ENCODE measurements around the gene TSR2. TPM values are rescaled to one million over a fixed set of nuclear protein-coding genes. Genes with fewer than 3 reads are reported as not detected.

Gene TSR2, protein sequence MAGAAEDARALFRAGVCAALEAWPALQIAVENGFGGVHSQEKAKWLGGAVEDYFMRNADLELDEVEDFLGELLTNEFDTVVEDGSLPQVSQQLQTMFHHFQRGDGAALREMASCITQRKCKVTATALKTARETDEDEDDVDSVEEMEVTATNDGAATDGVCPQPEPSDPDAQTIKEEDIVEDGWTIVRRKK
- 12.5 to 36.0 TPM (median 21.5 TPM) in 3 replicates for polyA plus RNA-seq
- 10.1 TPM for polyA plus RNA-seq (2011; ENCODE audit: low read depth)
- polyA plus RNA-seq (2011; cell fraction: cytosol; rRNA removed) = 19.5 and 25.3 TPM in 2 replicates
- polyA plus RNA-seq (2011; cell fraction: nucleus; rRNA removed) = 16.8 and 17.3 TPM in 2 replicates
- 20.5 and 45.7 TPM in 2 replicates for polyA plus RNA-seq (2012; ENCODE audit: low replicate concordance)
- 3.7 to 7.4 TPM (median 7.1 TPM) in 3 replicates for polyA minus RNA-seq
- 7.7 TPM for polyA minus RNA-seq (2011; cell fraction: cytosol; rRNA and poly(A)+ RNA removed)
- 1.6 and 1.8 TPM in 2 replicates for polyA minus RNA-seq (2011; cell fraction: nucleus; rRNA and poly(A)+ RNA removed)

GRCh38 chrX:54439960-54440871 lies at the start of gene TSR2:
Gene TSR2 (plus strand): TSS chrX:54440404. CDS start chrX:54440422, 18 bp downstream.
- no peak for TF ChIP-seq EZH2 (IDR thresholded peaks at IDR 0.05; ENCODE audit: low read length)
- TF ChIP-seq, protein P1, sequence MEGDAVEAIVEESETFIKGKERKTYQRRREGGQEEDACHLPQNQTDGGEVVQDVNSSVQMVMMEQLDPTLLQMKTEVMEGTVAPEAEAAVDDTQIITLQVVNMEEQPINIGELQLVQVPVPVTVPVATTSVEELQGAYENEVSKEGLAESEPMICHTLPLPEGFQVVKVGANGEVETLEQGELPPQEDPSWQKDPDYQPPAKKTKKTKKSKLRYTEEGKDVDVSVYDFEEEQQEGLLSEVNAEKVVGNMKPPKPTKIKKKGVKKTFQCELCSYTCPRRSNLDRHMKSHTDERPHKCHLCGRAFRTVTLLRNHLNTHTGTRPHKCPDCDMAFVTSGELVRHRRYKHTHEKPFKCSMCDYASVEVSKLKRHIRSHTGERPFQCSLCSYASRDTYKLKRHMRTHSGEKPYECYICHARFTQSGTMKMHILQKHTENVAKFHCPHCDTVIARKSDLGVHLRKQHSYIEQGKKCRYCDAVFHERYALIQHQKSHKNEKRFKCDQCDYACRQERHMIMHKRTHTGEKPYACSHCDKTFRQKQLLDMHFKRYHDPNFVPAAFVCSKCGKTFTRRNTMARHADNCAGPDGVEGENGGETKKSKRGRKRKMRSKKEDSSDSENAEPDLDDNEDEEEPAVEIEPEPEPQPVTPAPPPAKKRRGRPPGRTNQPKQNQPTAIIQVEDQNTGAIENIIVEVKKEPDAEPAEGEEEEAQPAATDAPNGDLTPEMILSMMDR (optimal IDR thresholded peaks at IDR 0.05 in 1 of 3, IDR thresholded peaks at IDR 0.05 in 1 of 3, conservative IDR thresholded peaks at IDR 0.05 in 1 of 3; ENCODE audit: extremely low read depth in 1 of 3, insufficient read depth in 2 of 3, low read length in 3 of 3) = peak in 1 of 3 experiments; percentile 10
- no peaks in the 10 kb centered on the region for H3K36me3 ChIP-seq (ENCODE audit: control insufficient read depth in 2 of 2, extremely low read depth in 1 of 2, insufficient read depth in 2 of 2, low read length in 2 of 2)
- H4K20me1 ChIP-seq (ENCODE audit: control insufficient read depth, extremely low read depth, insufficient read depth, low read length) = no peaks in the 10 kb centered on the region
- peak; percentile 9 for DNase-seq (ENCODE audit: low read depth, low spot score)
- dilution Hi-C loops (cut with MboI; ENCODE audit: extremely low pct_ligation_motif_present, low sequenced_read_pairs) = no loop called here
- H3K79me2 ChIP-seq (ENCODE audit: control insufficient read depth, insufficient read depth, low read length) = peaks cover 25% of the 10 kb centered on the region
- H3K27ac ChIP-seq (ENCODE audit: control insufficient read depth, insufficient read depth, low read length) = peak within 1 kb of the TSS; percentile 44
- no peaks in the 10 kb centered on the region for H3K9me1 ChIP-seq (ENCODE audit: control insufficient read depth, extremely low read depth, insufficient read depth, low read length)
- FAIRE-seq = peak; percentile 20
- H3K4me3 ChIP-seq (ENCODE audit: control insufficient read depth in 2 of 3, extremely low read depth in 1 of 3, insufficient read depth in 2 of 3, low read depth in 1 of 3, low read length in 3 of 3) = peak within 1 kb of the TSS; percentile 66 to 78 (median 70)
- peak within 1 kb of the TSS; percentile 62 for H2AFZ ChIP-seq (ENCODE audit: control insufficient read depth, low read length)
- H3K4me2 ChIP-seq (ENCODE audit: control insufficient read depth, extremely low read depth, insufficient read depth, low read depth, low read length) = peak within 1 kb of the TSS; percentile 74
- H3K4me1 ChIP-seq (ENCODE audit: control insufficient read depth, extremely low read depth, insufficient read depth, low read length) = peaks cover 6% of the 10 kb centered on the region
- H3K9ac ChIP-seq (ENCODE audit: control insufficient read depth, extremely low read depth, insufficient read depth, low read length) = peak within 1 kb of the TSS; percentile 71
- no peaks in the 10 kb centered on the region for H3K9me3 ChIP-seq (ENCODE audit: control insufficient read depth, low read depth, low read length)
- no peaks in the 10 kb centered on the region for H3K27me3 ChIP-seq (ENCODE audit: control insufficient read depth, extremely low read depth, insufficient read depth, low read length)

DNA sequence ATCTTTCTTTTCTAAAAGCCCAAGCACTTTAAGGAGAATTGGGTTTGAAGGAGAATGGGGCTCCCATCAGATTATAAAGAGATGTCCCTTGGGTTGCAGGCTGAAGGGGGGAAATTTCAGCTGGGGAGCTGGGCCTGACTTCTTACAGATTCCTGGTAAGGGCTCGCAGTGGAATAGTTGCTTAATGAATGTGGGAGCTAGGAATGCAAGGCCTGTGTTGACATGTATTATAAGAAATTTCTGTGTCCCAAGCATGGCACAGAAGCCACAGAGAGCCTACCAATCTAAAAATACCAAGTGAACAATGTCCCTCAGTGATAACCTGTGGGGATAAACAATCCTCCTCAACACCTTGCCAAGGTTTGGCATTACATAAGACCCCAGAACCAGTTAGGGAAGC lies 43.1 kb upstream of the TSR2 start:
- peak overlapping the region; percentile 41 for H3K4me2 ChIP-seq (ENCODE audit: control insufficient read depth, extremely low read depth, insufficient read depth, low read depth, low read length)
- H3K79me2 ChIP-seq (ENCODE audit: control insufficient read depth, insufficient read depth, low read length) = no peaks in the 10 kb centered on the region
- H3K36me3 ChIP-seq (ENCODE audit: control insufficient read depth in 2 of 2, extremely low read depth in 1 of 2, insufficient read depth in 2 of 2, low read length in 2 of 2) = no peaks in the 10 kb centered on the region
- no peaks in the 10 kb centered on the region for H3K27me3 ChIP-seq (ENCODE audit: control insufficient read depth, extremely low read depth, insufficient read depth, low read length)
- no peaks in the 10 kb centered on the region for H3K9me3 ChIP-seq (ENCODE audit: control insufficient read depth, low read depth, low read length)
- H3K9ac ChIP-seq (ENCODE audit: control insufficient read depth, extremely low read depth, insufficient read depth, low read length) = no peak overlapping the region
- H3K27ac ChIP-seq (ENCODE audit: control insufficient read depth, insufficient read depth, low read length) = no peak overlapping the region
- FAIRE-seq (no peak), DNase-seq (ENCODE audit: low read depth, low spot score) (peak; percentile 5)
- TF ChIP-seq EZH2 (IDR thresholded peaks at IDR 0.05; ENCODE audit: low read length) = no peak
- TF ChIP-seq, protein P1 (optimal IDR thresholded peaks at IDR 0.05 in 1 of 3, IDR thresholded peaks at IDR 0.05 in 1 of 3, conservative IDR thresholded peaks at IDR 0.05 in 1 of 3; ENCODE audit: extremely low read depth in 1 of 3, insufficient read depth in 2 of 3, low read length in 3 of 3) = no peak
- H4K20me1 ChIP-seq (ENCODE audit: control insufficient read depth, extremely low read depth, insufficient read depth, low read length) = no peaks in the 10 kb centered on the region
- no peaks in the 10 kb centered on the region for H3K4me1 ChIP-seq (ENCODE audit: control insufficient read depth, extremely low read depth, insufficient read depth, low read length)
- H3K9me1 ChIP-seq (ENCODE audit: control insufficient read depth, extremely low read depth, insufficient read depth, low read length) = no peaks in the 10 kb centered on the region
- H2AFZ ChIP-seq (ENCODE audit: control insufficient read depth, low read length) = no peak overlapping the region
- no peak overlapping the region for H3K4me3 ChIP-seq (ENCODE audit: control insufficient read depth in 2 of 3, extremely low read depth in 1 of 3, insufficient read depth in 2 of 3, low read depth in 1 of 3, low read length in 3 of 3)
- dilution Hi-C loops (cut with MboI; ENCODE audit: extremely low pct_ligation_motif_present, low sequenced_read_pairs) = no loop called here
